HT1080 (cell line): ENCODE data around the gene PPEF1. TPM values are rescaled to one million over a fixed set of nuclear protein-coding genes. Genes with fewer than 3 reads are reported as not detected.

Experiments used
- DNase-seq: peaks from one replicate; pipeline ENCODE4 v3.0.0-alpha.2; 2015; ENCODE audit warnings: low read depth
- total RNA-seq: library from RNA; depleted of rRNA; stranded (reverse); fragments of >200 nt; shearing (Covaris generic); gene quantifications from 2 replicates; pipeline ENCODE4 v1.2.3, GENCODE V29; 2014; rRNA removed

PPEF1 gene
- total RNA-seq, 1 experiment from 2014 or later = not detected

DNA sequence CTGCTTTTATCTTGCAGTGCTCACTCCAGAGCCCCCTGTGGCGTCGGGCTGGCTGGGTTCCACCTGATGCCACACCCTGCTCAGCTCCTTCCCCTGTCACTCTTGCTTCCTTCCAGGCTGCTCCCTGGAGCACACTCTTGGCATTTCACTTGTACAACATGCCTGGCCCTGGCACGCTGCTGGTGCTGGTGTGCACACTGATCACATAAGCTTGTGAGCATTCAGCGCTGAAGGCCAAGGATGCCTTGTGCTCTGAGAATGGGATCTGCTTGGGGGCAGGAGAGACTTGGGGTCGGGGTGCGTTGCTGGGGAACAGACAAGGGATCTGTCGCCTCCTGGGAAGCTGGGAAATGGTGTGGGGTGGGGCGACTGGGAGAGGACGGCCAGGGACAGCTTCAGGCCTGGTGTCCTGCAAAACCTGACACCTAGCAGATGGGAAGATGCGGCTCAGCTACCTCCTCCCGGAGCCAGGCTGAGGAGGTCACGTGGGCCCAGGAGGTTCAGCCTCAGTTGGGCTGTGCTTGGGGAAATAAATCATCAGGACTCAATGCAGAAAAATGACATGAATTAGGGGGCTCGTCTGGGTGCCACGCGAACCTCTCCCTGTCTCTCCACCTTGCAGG lies 167.9 kb downstream of the PPEF1 start:
- DNase-seq = no peak

DNA sequence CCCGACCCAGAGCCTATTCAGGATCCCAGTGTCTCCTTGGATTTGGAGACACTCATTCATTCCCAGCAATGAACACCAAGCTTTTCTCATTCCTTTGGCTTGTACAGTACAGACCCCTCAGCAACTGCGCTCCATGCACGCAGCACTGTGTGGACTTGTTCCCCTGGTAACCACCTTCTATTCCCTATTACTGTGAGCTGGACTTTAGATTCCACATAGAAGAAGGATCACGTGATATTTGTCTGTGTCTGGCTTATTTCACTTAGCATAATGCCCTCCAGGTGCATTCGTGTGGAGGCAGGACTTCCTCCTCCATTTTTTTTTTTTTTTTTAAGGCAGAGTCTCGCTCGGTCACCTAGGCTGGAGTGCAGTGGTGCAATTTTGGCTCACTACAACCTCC lies 170.0 kb downstream of the PPEF1 start:
- no peak for DNase-seq

Other genes starting within 250 kb of the PPEF1 start
- not detected in 2 replicates for gene RS1, start 35.5 kb upstream of the PPEF1 start, total RNA-seq